Pancreas (tissue), 10 donors: Measurements from ENCODE around the gene KDM4C. TPM values are rescaled to one million over a fixed set of nuclear protein-coding genes. Genes with fewer than 3 reads are reported as not detected.

Source experiments
- ATAC-seq, 4 donors: fragments of 200-7000 bp; cut with Tn5 transposase; one replicate each; pipeline versions ENCODE4 v1.8.0 to v1.9.1; 2020; ENCODE audit warnings: mild to moderate bottlenecking in 4 of 4, moderate library complexity in 4 of 4
- DNase-seq, 6 donors: peaks; one replicate each; pipeline ENCODE4 v3.0.0-alpha.2; 2020
- FAIRE-seq: peaks from 2 replicates; lab custom pipeline; 2012; peaks lifted over from hg19 to GRCh38; lab: Jason Lieb, UNC
- H3K27ac ChIP-seq, 4 donors: fragments of 200-600 bp; sonication (generic); 1 replicate in 3 of 4; 2 replicates in 1 of 4; pipeline versions ENCODE4 v1.5.0 to v1.8.0; 2020
- H3K27me3 ChIP-seq, 4 donors: fragments of 200-600 bp; one replicate each; pipeline ENCODE4 v1.8.0; 2021
- H3K36me3 ChIP-seq, 3 donors: fragments of 200-600 bp; sonication (generic) in 1 of 3; one replicate each; pipeline versions ENCODE4 v1.5.0 to v1.8.0; 2020 to 2021
- H3K4me1 ChIP-seq, 3 donors: fragments of 200-600 bp; one replicate each; pipeline ENCODE4 v1.8.0; 2021
- H3K4me3 ChIP-seq, 4 donors: fragments of 200-600 bp; sonication (generic) in 2 of 4; one replicate each; pipeline versions ENCODE4 v1.5.0 to v1.8.0; 2020 to 2021
- H3K9me3 ChIP-seq, 4 donors: fragments of 200-600 bp; one replicate each; pipeline ENCODE4 v1.8.0; 2021
- WGBS, 2 donors: extraction: QIAGEN DNeasy Blood & Tissue Kit; methylation state at CpG; one replicate each; pipeline ENCODE4 v1.1.7; 2013; 5-methylcytosine and 5-hydroxymethylcytosine counted together
- intact Hi-C, 3 donors: fragments of 100-400 bp; cut with DNase I; formaldehyde crosslinking; loops; one replicate each; pipeline versions ENCODE4 v1.11.1 to v1.14.2; 2022
- polyA plus RNA-seq, 2 donors: library from polyadenylated mRNA; stranded (reverse); fragments of 200-250 nt; gene quantifications; one replicate each; pipeline ENCODE4 v1.2.3, GENCODE V29; 2013
- total RNA-seq, 6 donors: library from RNA; stranded (reverse); fragmentation: NEBNext Ultra II Directional in 4 of 6; extraction: Animal tissue kit (Norgen Biotek cat#: 25700) in 4 of 6; gene quantifications; one replicate each; pipeline versions ENCODE4 v1.2.1 to v1.2.4, GENCODE V29; 2021 to 2023
- TF ChIP-seq, protein P1 (sequence below), 4 donors: fragments of 200-600 bp; sonication (generic) in 3 of 4; IDR thresholded peaks; one replicate each; pipeline versions ENCODE4 v1.5.0 to v1.8.0; 2021; ENCODE audit warnings: antibody characterized with exemption in 4 of 4
- donor health status: healthy with polysubstance abuse.
- donor health status: DM: no; HTN: no; CAD: no; lungs with moderate emphysema.
- donor health status: DM: no; HTN: no; CAD: no.
- donor health status: control.
- donor health status: control.
- donor health status: Bipolar disorder and iron deficiency.
- donor health status: DM: yes; HTN: yes; CAD: no.
- donor health status: DM: no; HTN: no; CAD: no.
- donor health status: DM: no; HTN: no; CAD: no.
- donor health status: DM: yes; HTN: yes; CAD: no.

Gene KDM4C
- total and polyA plus RNA-seq, 8 donors: 10.5 to 30.8 (median 19.7) TPM

DNA sequence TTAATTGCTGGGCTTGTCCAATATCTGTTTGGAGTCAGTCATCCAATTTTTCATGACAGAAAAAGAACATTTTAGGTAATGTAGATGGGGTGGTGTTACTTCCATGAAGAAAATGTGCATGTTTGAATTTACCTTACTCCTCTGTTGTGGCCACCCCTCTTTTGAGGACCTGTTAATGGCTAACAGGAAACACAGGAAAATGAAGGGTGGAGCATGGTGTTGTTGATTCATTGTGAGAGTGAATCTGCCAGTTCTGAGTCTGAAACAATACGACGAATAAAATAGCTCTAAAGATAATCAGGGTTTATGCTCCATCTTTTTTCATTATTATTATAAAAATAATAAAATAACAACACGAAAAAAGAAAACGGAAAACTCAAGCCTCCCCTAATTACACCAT, 335.3 kb downstream of the KDM4C start:
- ATAC-seq: no peak
- intact Hi-C loops: no loop called here
- WGBS, 2 donors: 87 to 89% methylated on average over 4 of the region's 4 CpGs

DNA sequence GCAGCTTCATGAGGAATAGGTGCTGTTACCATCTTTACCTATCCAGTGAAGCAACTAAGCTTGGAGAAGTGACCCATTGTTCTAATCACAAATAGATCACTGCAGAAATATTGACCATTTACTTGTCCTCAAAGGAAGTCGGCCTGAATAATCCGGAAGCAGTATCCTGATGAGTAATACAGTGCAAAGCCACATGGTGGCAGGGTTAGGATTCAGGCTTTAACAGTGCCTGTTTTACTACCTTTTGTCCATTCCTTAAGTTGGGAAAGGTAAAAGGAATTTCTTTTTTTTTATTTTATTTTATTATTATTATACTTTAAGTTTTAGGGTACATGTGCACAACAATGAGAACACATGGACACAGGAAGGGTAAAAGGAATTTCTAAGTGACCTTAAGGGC, 336.3 kb downstream of the KDM4C start:
- no peak for DNase-seq
- Histone ChIP-seq H3K36me3 (no peaks in the 10 kb centered on the region), H3K27me3 (no peaks in the 10 kb centered on the region), H3K4me1 (no peaks in the 10 kb centered on the region), H3K4me3 (no peak overlapping the region), H3K27ac (no peak overlapping the region), H3K9me3 (no peaks in the 10 kb centered on the region)
- WGBS, 2 donors: 74 to 75% methylated on average over 2 of the region's 2 CpGs
- TF ChIP-seq, protein P1, sequence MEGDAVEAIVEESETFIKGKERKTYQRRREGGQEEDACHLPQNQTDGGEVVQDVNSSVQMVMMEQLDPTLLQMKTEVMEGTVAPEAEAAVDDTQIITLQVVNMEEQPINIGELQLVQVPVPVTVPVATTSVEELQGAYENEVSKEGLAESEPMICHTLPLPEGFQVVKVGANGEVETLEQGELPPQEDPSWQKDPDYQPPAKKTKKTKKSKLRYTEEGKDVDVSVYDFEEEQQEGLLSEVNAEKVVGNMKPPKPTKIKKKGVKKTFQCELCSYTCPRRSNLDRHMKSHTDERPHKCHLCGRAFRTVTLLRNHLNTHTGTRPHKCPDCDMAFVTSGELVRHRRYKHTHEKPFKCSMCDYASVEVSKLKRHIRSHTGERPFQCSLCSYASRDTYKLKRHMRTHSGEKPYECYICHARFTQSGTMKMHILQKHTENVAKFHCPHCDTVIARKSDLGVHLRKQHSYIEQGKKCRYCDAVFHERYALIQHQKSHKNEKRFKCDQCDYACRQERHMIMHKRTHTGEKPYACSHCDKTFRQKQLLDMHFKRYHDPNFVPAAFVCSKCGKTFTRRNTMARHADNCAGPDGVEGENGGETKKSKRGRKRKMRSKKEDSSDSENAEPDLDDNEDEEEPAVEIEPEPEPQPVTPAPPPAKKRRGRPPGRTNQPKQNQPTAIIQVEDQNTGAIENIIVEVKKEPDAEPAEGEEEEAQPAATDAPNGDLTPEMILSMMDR (IDR thresholded peaks at IDR 0.05): no peak
- intact Hi-C loops: no loop called here
- no peak for FAIRE-seq
- ATAC-seq: peak in 3 of 4 donors; percentile 36 to 62 (median 46)

More for the DNA sequence above, 335.3 kb downstream of the KDM4C start:
- no peak for FAIRE-seq
- no peak overlapping the region for H3K4me3 ChIP-seq
- H3K4me1 ChIP-seq: no peaks in the 10 kb centered on the region
- no peaks in the 10 kb centered on the region for H3K9me3 ChIP-seq
- H3K36me3 ChIP-seq: no peaks in the 10 kb centered on the region
- no peak overlapping the region for H3K27ac ChIP-seq
- TF ChIP-seq, protein P1 (IDR thresholded peaks at IDR 0.05): no peak
- H3K27me3 ChIP-seq: no peaks in the 10 kb centered on the region
- no peak for DNase-seq

DNA sequence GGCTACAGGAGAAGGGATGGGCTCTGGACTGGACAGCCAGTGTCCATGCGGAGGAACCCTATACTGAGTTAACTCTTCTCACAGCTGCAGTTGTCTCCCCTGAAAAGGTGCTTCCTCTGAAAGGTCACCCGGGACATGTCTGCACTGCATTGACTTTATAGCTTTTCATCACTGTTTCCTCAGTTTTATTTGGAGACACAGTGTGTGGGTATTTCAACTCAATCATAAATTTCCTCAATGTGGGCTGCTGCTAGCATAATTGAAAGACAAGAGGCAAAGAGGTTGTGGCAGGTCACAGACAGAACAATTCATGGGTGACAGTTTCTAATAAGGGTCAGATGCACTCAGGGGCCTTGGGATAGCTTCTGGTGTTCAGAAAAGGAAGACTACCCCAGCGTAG, 336.8 kb downstream of the KDM4C start:
- no peaks in the 10 kb centered on the region for H3K27me3 ChIP-seq
- WGBS, 2 donors: 93 to 94% methylated on average over 3 of the region's 3 CpGs
- H3K9me3 ChIP-seq: no peaks in the 10 kb centered on the region
- H3K36me3 ChIP-seq: no peaks in the 10 kb centered on the region
- TF ChIP-seq, protein P1 (IDR thresholded peaks at IDR 0.05): no peak
- no peak for FAIRE-seq
- H3K27ac ChIP-seq: no peak overlapping the region
- no peak for DNase-seq
- no peak overlapping the region for H3K4me3 ChIP-seq
- intact Hi-C loops: no loop called here
- no peak for ATAC-seq
- no peaks in the 10 kb centered on the region for H3K4me1 ChIP-seq

DNA sequence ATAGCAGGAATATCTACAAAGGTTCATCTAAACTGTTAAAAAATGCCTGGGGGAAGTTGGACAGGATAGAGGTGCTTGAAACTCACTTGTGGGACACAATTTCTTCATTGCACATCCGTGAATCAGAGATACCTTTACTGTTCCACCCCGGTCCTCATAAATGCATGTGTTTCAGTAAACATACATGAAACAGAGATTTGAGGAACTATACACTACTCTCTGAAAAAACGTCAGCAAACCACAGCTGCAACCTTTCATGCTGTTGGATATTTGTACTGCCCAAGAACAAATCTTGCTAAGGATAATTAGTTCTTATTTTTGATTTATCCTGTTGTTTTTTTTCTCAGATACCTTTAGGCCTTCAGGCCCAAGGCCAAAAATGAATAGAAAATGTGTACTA, 337.3 kb downstream of the KDM4C start:
- no peak for FAIRE-seq
- Histone ChIP-seq H3K27ac (no peak overlapping the region), H3K4me1 (no peaks in the 10 kb centered on the region), H3K4me3 (no peak overlapping the region), H3K9me3 (no peaks in the 10 kb centered on the region), H3K36me3 (no peaks in the 10 kb centered on the region), H3K27me3 (no peaks in the 10 kb centered on the region)
- 86% methylated on average over 3 of the region's 3 CpGs for WGBS, 2 donors
- ATAC-seq: no peak
- intact Hi-C loops: no loop called here
- TF ChIP-seq, protein P1 (IDR thresholded peaks at IDR 0.05): no peak
- no peak for DNase-seq

DNA sequence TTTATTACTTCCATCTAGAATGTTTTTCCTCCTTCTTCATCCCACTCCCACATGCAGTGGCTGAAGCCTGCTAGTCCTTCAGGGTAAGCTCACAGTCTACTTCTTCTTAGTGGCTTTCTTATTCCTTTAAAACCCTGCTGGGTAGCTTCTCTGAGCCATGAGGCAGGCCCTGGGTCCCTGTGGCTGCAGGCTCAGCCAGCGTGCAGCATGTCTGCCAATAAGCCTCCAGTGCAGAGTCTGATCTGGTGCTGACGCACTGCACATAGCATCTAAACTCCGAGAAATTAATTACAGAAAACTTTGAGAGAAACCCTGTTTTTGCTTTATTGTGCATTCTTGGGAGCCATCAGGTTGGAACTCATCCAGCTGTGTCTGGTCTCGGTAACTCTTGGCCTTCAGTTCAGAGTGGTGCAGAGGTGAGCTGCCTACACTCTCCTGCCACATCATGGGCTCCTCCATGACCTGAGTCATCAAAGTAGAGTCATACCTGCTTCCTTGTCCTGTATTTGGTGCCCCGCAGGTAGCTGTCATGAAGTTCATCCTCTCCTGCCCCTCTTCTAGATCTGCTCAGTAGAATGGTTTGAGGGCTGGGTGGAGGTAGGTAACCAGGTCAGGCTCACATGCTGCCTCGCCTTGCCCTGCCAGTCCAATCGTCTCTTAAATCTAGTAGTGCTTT, 339.4 kb downstream of the KDM4C start:
- Histone ChIP-seq H3K4me1 (no peaks in the 10 kb centered on the region), H3K9me3 (no peaks in the 10 kb centered on the region), H3K4me3 (no peak overlapping the region), H3K36me3 (no peaks in the 10 kb centered on the region), H3K27me3 (no peaks in the 10 kb centered on the region), H3K27ac (no peak overlapping the region)
- TF ChIP-seq, protein P1 (IDR thresholded peaks at IDR 0.05): no peak
- DNase-seq (no peak), ATAC-seq (no peak), FAIRE-seq (no peak)
- 91 to 94% methylated on average over 7 of the region's 7 CpGs for WGBS, 2 donors
- intact Hi-C loops: no loop called here
